Stimulated activated CD8-positive, alpha-beta memory T cell treated with anti-CD3 and anti-CD28 coated beads, Interleukin-7, amount 100 ng/mL, for 1 hour (primary cell): ENCODE measurements around the gene CHIA.

ENCODE experiments used
- DNase-seq, 2 donors: peaks; one replicate each; pipeline ENCODE4 v3.0.0-alpha.2; 2020; ENCODE audit warnings: low read depth in 2 of 2

CHIA gene

DNA sequence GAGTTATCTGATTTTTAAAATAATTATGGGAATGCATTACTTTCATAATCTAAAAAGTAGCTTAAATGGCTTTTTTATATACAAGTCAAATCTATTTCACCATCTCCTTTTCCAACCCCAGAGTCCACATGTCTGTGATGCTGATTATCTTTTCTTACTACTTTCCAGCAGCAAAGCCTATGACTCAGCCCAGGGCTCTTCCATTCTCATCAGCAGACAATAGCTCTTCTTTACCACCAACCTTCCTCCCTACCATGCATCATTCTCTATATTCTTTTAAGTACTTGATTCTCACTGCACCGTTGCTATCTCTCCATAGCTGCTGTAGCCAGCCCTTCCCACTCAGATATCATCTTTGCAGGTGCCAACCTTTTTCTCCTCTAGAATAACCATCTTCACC, 75.6 kb downstream of the CHIA start:
- DNase-seq: no peak

- no peak for DNase-seq
These were observed 78.5 kb downstream of the CHIA start for GRCh38 chr1:111369177-111369576.

- DNase-seq: no peak
These were observed 79.0 kb downstream of the CHIA start for GRCh38 chr1:111369645-111370044.
